Activated CD8-positive, alpha-beta T cell treated with anti-CD3 and anti-CD28 coated beads for 36 hours (primary cell): ENCODE measurements around the gene DLG5. TPM values are rescaled to one million over a fixed set of nuclear protein-coding genes. Genes with fewer than 3 reads are reported as not detected.

Experiments used
- ATAC-seq: fragments of 200-7000 bp; cut with Tn5 transposase; one replicate; pipeline ENCODE4 v1.10.0; 2021; ENCODE audit warnings: mild to moderate bottlenecking, moderate library complexity
- CTCF ChIA-PET: fragments of 350-600 bp; sonication (Branson Sonifier 250); formaldehyde crosslinking; loops from one replicate; lab custom pipeline; 2021; ENCODE audit warnings: antibody characterized with exemption; lab: Charles Lee
- POLR2A ChIA-PET: fragments of 350-600 bp; sonication (Branson Sonifier 250); formaldehyde crosslinking; loops from one replicate; lab custom pipeline; 2021; ENCODE audit warnings: antibody characterized with exemption; lab: Charles Lee
- DNase-seq: peaks from one replicate; pipeline ENCODE4 v3.0.0-alpha.2; 2020
- H3K27ac Mint-ChIP-seq: one replicate; pipeline ENCODE4 v1.8.0; 2021; ENCODE audit warnings: mild to moderate bottlenecking, mixed read lengths
- H3K27me3 Mint-ChIP-seq: one replicate; pipeline ENCODE4 v1.8.0; 2021; ENCODE audit warnings: mixed read lengths
- H3K36me3 Mint-ChIP-seq: one replicate; pipeline ENCODE4 v1.8.0; 2021; ENCODE audit warnings: low read depth, mixed read lengths
- H3K4me1 Mint-ChIP-seq: one replicate; pipeline ENCODE4 v1.8.0; 2021; ENCODE audit warnings: low read depth, mixed read lengths
- H3K4me3 Mint-ChIP-seq: one replicate; pipeline ENCODE4 v1.8.0; 2021; ENCODE audit warnings: mild to moderate bottlenecking, moderate library complexity, mixed read lengths
- H3K9me3 Mint-ChIP-seq: one replicate; pipeline ENCODE4 v1.8.0; 2021; ENCODE audit warnings: mixed read lengths
- intact Hi-C: fragments of 100-400 bp; cut with micrococcal nuclease; formaldehyde crosslinking; loops from one replicate; pipeline ENCODE4 v1.10.0; 2022
- total RNA-seq, 2 experiments: library from RNA; stranded (reverse); gene quantifications; one replicate each; pipeline ENCODE4 v1.2.3, GENCODE V29; 2021
- TF ChIP-seq, protein P1 (sequence below): fragments of 200-600 bp; IDR thresholded peaks from one replicate; pipeline ENCODE4 v1.8.0; 2022; ENCODE audit warnings: antibody characterized with exemption, mild to moderate bottlenecking

The DLG5 gene
- total RNA-seq, 2 experiments from 2014 or later: 2.7 to 4.8 TPM

GRCh38 chr10:77844713-77845445, 81.7 kb downstream of the DLG5 start:
- H3K9me3 Mint-ChIP-seq: no peaks in the 10 kb centered on the region

DNA sequence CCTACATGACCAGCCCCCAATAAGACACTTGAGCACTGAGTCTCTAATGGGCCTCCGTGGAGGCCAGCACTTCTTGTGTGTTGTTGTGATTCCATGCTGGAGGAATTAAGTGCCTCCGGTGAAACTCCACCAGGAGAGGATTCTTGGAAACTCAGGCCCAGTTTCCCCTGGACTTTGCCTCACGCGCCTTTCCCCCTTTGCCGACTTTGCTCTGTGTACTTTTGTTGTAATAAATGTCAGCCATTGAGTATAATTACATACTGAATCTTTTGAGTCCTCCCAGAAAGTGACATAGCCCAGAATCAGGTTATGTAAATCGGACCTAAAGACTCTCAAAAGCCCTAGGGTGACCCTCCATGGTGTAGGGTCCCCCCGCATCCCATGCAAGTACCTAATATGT, 82.4 kb downstream of the DLG5 start:
- POLR2A ChIA-PET: no interaction called here
- no peak overlapping the region for H3K27ac Mint-ChIP-seq
- DNase-seq (no peak), ATAC-seq (no peak)
- CTCF ChIA-PET: no interaction called here
- H3K4me1 Mint-ChIP-seq: no peaks in the 10 kb centered on the region
- H3K4me3 Mint-ChIP-seq: no peak overlapping the region
- no peaks in the 10 kb centered on the region for H3K9me3 Mint-ChIP-seq
- no peaks in the 10 kb centered on the region for H3K36me3 Mint-ChIP-seq
- no peaks in the 10 kb centered on the region for H3K27me3 Mint-ChIP-seq
- intact Hi-C loops: loop anchor here (10.0 kb wide), 1 partner anchor 141 kb away; no protein-coding TSS in a partner anchor
- TF ChIP-seq, protein P1, sequence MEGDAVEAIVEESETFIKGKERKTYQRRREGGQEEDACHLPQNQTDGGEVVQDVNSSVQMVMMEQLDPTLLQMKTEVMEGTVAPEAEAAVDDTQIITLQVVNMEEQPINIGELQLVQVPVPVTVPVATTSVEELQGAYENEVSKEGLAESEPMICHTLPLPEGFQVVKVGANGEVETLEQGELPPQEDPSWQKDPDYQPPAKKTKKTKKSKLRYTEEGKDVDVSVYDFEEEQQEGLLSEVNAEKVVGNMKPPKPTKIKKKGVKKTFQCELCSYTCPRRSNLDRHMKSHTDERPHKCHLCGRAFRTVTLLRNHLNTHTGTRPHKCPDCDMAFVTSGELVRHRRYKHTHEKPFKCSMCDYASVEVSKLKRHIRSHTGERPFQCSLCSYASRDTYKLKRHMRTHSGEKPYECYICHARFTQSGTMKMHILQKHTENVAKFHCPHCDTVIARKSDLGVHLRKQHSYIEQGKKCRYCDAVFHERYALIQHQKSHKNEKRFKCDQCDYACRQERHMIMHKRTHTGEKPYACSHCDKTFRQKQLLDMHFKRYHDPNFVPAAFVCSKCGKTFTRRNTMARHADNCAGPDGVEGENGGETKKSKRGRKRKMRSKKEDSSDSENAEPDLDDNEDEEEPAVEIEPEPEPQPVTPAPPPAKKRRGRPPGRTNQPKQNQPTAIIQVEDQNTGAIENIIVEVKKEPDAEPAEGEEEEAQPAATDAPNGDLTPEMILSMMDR: no peak

More at GRCh38 chr10:77844713-77845445, 81.7 kb downstream of the DLG5 start:
- DNase-seq (no peak), ATAC-seq (no peak)
- Mint-ChIP-seq H3K27ac (no peak overlapping the region), H3K36me3 (no peaks in the 10 kb centered on the region), H3K4me1 (no peaks in the 10 kb centered on the region), H3K4me3 (no peak overlapping the region), H3K27me3 (no peaks in the 10 kb centered on the region)
- ChIA-PET POLR2A (interaction anchor here (1.0 kb wide), 2 partner anchors 20 to 134 kb away, joined by 3 read pairs; no protein-coding TSS in a partner anchor), CTCF (interaction anchor here (0.9 kb wide), 1 partner anchor 133 kb away, joined by 3 read pairs; no protein-coding TSS in a partner anchor)
- TF ChIP-seq, protein P1: no peak
- intact Hi-C loops: loop anchor here (10.0 kb wide), 1 partner anchor 140 kb away; no protein-coding TSS in a partner anchor

- no peaks in the 10 kb centered on the region for H3K9me3 Mint-ChIP-seq
- no peaks in the 10 kb centered on the region for H3K4me1 Mint-ChIP-seq
- DNase-seq (no peak), ATAC-seq (no peak)
- intact Hi-C loops: loop anchor here (10.0 kb wide), 1 partner anchor 142 kb away; no protein-coding TSS in a partner anchor
- no peak overlapping the region for H3K4me3 Mint-ChIP-seq
- TF ChIP-seq, protein P1: no peak
- no peaks in the 10 kb centered on the region for H3K27me3 Mint-ChIP-seq
- no peaks in the 10 kb centered on the region for H3K36me3 Mint-ChIP-seq
- ChIA-PET CTCF (no interaction called here), POLR2A (no interaction called here)
- no peak overlapping the region for H3K27ac Mint-ChIP-seq
These were observed 83.3 kb downstream of the DLG5 start for GRCh38 chr10:77843264-77843663.

DNA sequence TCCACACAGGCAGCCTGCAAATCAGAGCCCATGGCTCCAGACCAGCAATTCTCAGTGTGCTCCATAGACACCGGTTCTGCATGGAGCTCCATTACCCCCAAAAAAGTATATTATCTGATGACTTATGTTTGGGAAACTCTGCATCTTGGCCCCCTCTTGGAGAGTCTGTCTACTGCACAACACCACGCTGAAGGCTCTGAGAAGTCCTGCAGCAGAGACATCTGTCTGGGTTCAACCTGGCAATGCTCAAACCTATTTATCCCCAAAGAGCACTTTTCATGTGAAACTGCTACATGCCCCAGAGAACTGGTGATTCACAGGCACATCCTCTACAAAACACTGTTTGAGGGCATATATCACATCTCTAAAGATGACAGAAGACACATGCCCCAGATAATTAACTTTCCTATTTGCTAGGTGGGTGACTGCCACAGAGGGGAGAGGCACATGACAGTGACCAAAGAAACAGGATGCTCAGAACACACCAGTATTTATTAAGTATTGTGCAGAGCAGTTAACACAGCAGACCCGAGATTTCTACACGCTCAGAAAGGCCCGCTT, 83.8 kb downstream of the DLG5 start:
- ChIA-PET CTCF (no interaction called here), POLR2A (interaction anchor here (0.5 kb wide), 1 partner anchor 116 kb away, joined by 3 read pairs; no protein-coding TSS in a partner anchor)
- no peaks in the 10 kb centered on the region for H3K27me3 Mint-ChIP-seq
- no peaks in the 10 kb centered on the region for H3K4me1 Mint-ChIP-seq
- no peaks in the 10 kb centered on the region for H3K36me3 Mint-ChIP-seq
- no peak for DNase-seq
- H3K4me3 Mint-ChIP-seq: no peak overlapping the region
- no peaks in the 10 kb centered on the region for H3K9me3 Mint-ChIP-seq
- intact Hi-C loops: loop anchor here (10.0 kb wide), 1 partner anchor 142 kb away; no protein-coding TSS in a partner anchor
- TF ChIP-seq, protein P1: no peak
- H3K27ac Mint-ChIP-seq: no peak overlapping the region
- no peak for ATAC-seq
